Esophagus (tissue), 2 donors: ENCODE data around the gene PLP1. TPM values are rescaled to one million over a fixed set of nuclear protein-coding genes. Genes with fewer than 3 reads are reported as not detected.
"Not testable (repeated sequence)": the region's sequence is repeated elsewhere in the genome, so short reads cannot be mapped to it uniquely, and the experiment has no call there.

Experiments used
- H3K27ac ChIP-seq, 2 donors: one replicate each; pipeline ENCODE4 v1.5.1; 2013; ENCODE audit warnings: low read depth in 2 of 2, mild to moderate bottlenecking in 2 of 2, inconsistent platforms in 1 of 2, low read length in 1 of 2, moderate library complexity in 1 of 2
- H3K27me3 ChIP-seq, 2 donors: one replicate each; pipeline ENCODE4 v1.6.1; 2013; ENCODE audit warnings: low read length in 2 of 2, control low read depth in 1 of 2, mild to moderate bottlenecking in 1 of 2; ENCODE audit not compliant: insufficient read depth in 2 of 2, control insufficient read depth in 1 of 2
- H3K36me3 ChIP-seq, 2 donors: one replicate each; pipeline ENCODE4 v1.6.1; 2013; ENCODE audit warnings: low read length in 1 of 2; ENCODE audit not compliant: control insufficient read depth in 2 of 2, insufficient read depth in 2 of 2
- H3K4me1 ChIP-seq, 2 donors: one replicate each; pipeline ENCODE4 v1.6.1; 2013; ENCODE audit warnings: low read length in 1 of 2; ENCODE audit not compliant: control insufficient read depth in 2 of 2, insufficient read depth in 2 of 2
- H3K4me3 ChIP-seq, 2 donors: one replicate each; pipeline ENCODE4 v1.5.1; 2013; ENCODE audit warnings: low read length in 2 of 2, mild to moderate bottlenecking in 2 of 2, low read depth in 1 of 2, moderate library complexity in 1 of 2
- H3K9me3 ChIP-seq, 2 donors: one replicate each; pipeline ENCODE4 v1.6.1; 2013; ENCODE audit warnings: mild to moderate bottlenecking in 2 of 2, low read depth in 1 of 2, low read length in 1 of 2, moderate library complexity in 1 of 2; ENCODE audit not compliant: control insufficient read depth in 2 of 2, insufficient read depth in 1 of 2
- WGBS, 2 donors: extraction: QIAGEN DNeasy Blood & Tissue Kit; methylation state at CpG; one replicate each; pipeline ENCODE4 v1.1.7; 2013; 5-methylcytosine and 5-hydroxymethylcytosine counted together
- polyA plus RNA-seq, 2 donors: library from polyadenylated mRNA; stranded (reverse); fragments of 200-250 nt; gene quantifications; one replicate each; pipeline ENCODE4 v1.2.3, GENCODE V29; 2013
- donor health status: healthy with polysubstance abuse.
- donor health status: Bipolar disorder and iron deficiency.

PLP1 gene
- polyA plus RNA-seq, 2 donors: 0.94 to 2.3 TPM

DNA sequence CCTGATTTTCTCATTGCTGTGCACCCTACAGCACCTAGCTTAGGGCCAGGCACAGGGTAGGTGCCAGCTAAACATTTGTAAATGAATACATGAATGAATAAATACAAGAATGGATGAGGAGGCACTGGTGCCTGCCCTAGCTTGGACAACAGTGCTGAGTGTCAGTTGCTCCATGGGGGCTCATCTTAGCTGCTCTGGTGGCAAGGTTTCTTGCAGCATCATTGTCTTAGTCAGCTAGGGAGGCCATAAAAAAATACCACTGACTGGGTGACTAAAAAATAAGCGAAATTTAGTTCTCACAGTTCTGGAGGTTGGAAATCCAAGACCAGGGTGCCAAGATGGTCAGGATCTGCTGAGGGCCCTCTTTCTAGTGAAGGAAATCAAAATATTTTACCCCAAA, 34.8 kb upstream of the PLP1 start:
- 54 to 83% methylated on average over 1 of the region's 1 CpG for WGBS, 2 donors
- Histone ChIP-seq H3K9me3 (no peaks in the 10 kb centered on the region), H3K36me3 (no peaks in the 10 kb centered on the region)

DNA sequence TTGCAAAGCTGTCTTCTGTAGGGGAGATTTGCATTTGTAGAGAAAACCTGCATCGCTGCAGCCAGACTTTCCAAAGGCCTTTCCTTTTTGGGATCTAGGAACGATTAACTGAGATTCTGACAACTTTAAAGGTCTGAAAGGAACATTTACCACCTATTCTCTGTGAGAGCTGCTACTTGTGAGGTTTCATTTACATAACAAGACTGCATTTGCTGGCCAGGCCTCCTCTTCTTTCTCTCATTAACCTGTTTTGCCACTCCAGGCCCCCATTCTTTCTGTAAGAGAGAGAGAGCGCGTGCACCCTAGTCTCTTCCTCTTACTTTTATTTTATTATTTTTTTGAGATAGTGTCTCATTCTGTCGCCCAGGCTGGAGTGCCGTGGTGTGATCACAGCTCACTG, 34.3 kb upstream of the PLP1 start:
- H3K36me3 ChIP-seq: no peaks in the 10 kb centered on the region
- WGBS, 2 donors: 67 to 89% methylated on average over 6 of the region's 6 CpGs
- H3K9me3 ChIP-seq: no peaks in the 10 kb centered on the region
- H3K4me1 ChIP-seq: no peaks in the 10 kb centered on the region
- H3K27ac ChIP-seq: no peak overlapping the region
- peaks cover 0 to 3% of the 10 kb centered on the region in 2 donors for H3K27me3 ChIP-seq
- no peak overlapping the region for H3K4me3 ChIP-seq

More for the DNA sequence above, 34.8 kb upstream of the PLP1 start:
- Histone ChIP-seq H3K27ac (no peak overlapping the region), H3K4me1 (no peaks in the 10 kb centered on the region), H3K4me3 (no peak overlapping the region), H3K27me3 (no peaks in the 10 kb centered on the region)

- WGBS, 2 donors: 66 to 89% methylated on average over 2 of the region's 2 CpGs
- no peak overlapping the region for H3K27ac ChIP-seq
- no peaks in the 10 kb centered on the region for H3K36me3 ChIP-seq
- H3K27me3 ChIP-seq: peaks cover 0 to 3% of the 10 kb centered on the region in 2 donors
- no peak overlapping the region for H3K4me3 ChIP-seq
- no peaks in the 10 kb centered on the region for H3K9me3 ChIP-seq
- no peaks in the 10 kb centered on the region for H3K4me1 ChIP-seq
Observed at GRCh38 chrX:103747163-103747562, 29.5 kb upstream of the PLP1 start.

GRCh38 chrX:103754401-103754800, 22.2 kb upstream of the PLP1 start:
- peaks cover 0 to 3% of the 10 kb centered on the region in 2 donors for H3K27me3 ChIP-seq
- H3K9me3 ChIP-seq: peaks cover 0 to 2% of the 10 kb centered on the region in 2 donors
- no peak overlapping the region for H3K4me3 ChIP-seq
- H3K4me1 ChIP-seq: no peaks in the 10 kb centered on the region
- WGBS, 2 donors: 39 to 64% methylated on average over 4 of the region's 4 CpGs
- no peak overlapping the region for H3K27ac ChIP-seq
- H3K36me3 ChIP-seq: no peaks in the 10 kb centered on the region

DNA sequence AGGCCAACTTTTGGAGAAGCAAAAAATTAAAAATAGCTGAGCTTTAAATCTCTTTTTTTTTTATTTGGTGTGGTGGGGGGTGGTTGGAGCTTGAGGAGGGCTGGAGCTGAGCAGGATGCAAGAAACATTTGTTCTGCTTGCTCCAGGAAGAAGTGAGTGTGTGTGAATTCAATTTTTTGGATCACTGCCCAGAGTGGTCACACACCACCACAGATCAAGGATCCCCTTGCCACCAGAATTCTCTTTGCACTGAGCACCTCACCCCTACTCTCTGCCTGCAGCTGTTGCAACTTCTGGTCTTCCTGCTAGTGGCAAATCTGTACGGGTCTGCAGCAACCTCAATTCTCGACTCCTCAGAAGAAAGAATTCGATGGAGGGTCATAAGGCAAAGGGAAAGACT, 19.9 kb upstream of the PLP1 start:
- H3K9me3 ChIP-seq: peaks cover 0 to 2% of the 10 kb centered on the region in 2 donors
- no peaks in the 10 kb centered on the region for H3K4me1 ChIP-seq
- no peaks in the 10 kb centered on the region for H3K36me3 ChIP-seq
- peaks cover 0 to 3% of the 10 kb centered on the region in 2 donors for H3K27me3 ChIP-seq
- H3K27ac ChIP-seq: no peak overlapping the region
- WGBS, 2 donors: 64 to 73% methylated on average over 3 of the region's 3 CpGs
- no peak overlapping the region for H3K4me3 ChIP-seq

- no peak overlapping the region for H3K4me3 ChIP-seq
- H3K4me1 ChIP-seq: no peaks in the 10 kb centered on the region
- H3K9me3 ChIP-seq: peaks cover 0 to 2% of the 10 kb centered on the region in 2 donors
- peaks cover 0 to 3% of the 10 kb centered on the region in 2 donors for H3K27me3 ChIP-seq
- 95 to 100% methylated on average over 1 of the region's 1 CpG for whole genome bisulfite sequencing, 2 donors
- no peaks in the 10 kb centered on the region for H3K36me3 ChIP-seq
- H3K27ac ChIP-seq: no peak overlapping the region
Observed at GRCh38 chrX:103758555-103758954, 18.1 kb upstream of the PLP1 start.

- H3K27ac ChIP-seq, H3K36me3 ChIP-seq, H3K4me1 ChIP-seq, H3K27me3 ChIP-seq, H3K9me3 ChIP-seq, H3K4me3 ChIP-seq: not testable (repeated sequence)
- 79% methylated on average over 5 of the region's 5 CpGs for WGBS, 2 donors
Observed at GRCh38 chrX:103763541-103763940, 13.1 kb upstream of the PLP1 start.

- WGBS, 2 donors: 70 to 80% methylated on average over 9 of the region's 9 CpGs
- not testable (repeated sequence) for H3K4me1 ChIP-seq, H3K27me3 ChIP-seq, H3K4me3 ChIP-seq, H3K9me3 ChIP-seq, H3K36me3 ChIP-seq, H3K27ac ChIP-seq
Observed at GRCh38 chrX:103766813-103767555, 9.7 kb upstream of the PLP1 start.

GRCh38 chrX:103773445-103773844, 3.2 kb upstream of the PLP1 start:
- Histone ChIP-seq H3K4me3 (no peak overlapping the region), H3K27me3 (peaks cover 0 to 7% of the 10 kb centered on the region in 2 donors), H3K4me1 (no peaks in the 10 kb centered on the region), H3K27ac (no peak overlapping the region), H3K9me3 (no peaks in the 10 kb centered on the region), H3K36me3 (no peaks in the 10 kb centered on the region)
- 45 to 63% methylated on average over 3 of the region's 3 CpGs for WGBS, 2 donors

- no peak overlapping the region for H3K4me3 ChIP-seq
- H3K27me3 ChIP-seq: peaks cover 0 to 7% of the 10 kb centered on the region in 2 donors
- no peak overlapping the region for H3K27ac ChIP-seq
- no peaks in the 10 kb centered on the region for H3K4me1 ChIP-seq
- WGBS, 2 donors: 65 to 73% methylated on average over 6 of the region's 6 CpGs
- no peaks in the 10 kb centered on the region for H3K9me3 ChIP-seq
- H3K36me3 ChIP-seq: no peaks in the 10 kb centered on the region
Observed at GRCh38 chrX:103774070-103774642, 2.5 kb upstream of the PLP1 start.
